OCI-M2 (cell line): Measurements from ENCODE around the gene ETFA.

Experiments
- DNase-seq: peaks from one replicate; lab custom pipeline; 2025; ENCODE audit not compliant: unreplicated experiment; lab: John Stamatoyannopoulos, UW

ETFA gene

GRCh38 chr15:76311100-76311953 is at the start of gene ETFA:
Gene ETFA (minus strand): TSS chr15:76311469. CDS start chr15:76311388, 81 bp downstream.
- DNase-seq: peak; percentile 63

DNA sequence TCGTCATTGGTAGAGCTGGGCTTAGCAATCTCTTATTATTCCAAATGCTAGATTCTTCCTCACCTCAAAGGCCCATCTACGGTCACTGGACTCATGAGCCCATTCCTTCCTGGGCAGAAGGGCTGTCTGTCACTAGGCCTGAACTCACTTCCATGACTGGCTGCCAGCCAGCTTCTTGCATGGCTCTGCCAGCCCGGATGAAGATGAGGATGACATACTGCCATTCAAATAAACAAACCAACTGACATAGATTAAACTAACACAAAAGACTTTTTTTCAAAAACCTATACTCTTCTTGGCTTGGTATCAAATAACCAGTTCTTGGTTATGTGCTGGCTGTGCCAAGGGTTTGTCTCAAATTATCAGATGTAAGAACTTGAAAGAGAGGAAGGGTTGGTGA is 49.1 kb upstream of the ETFA start:
- no peak for DNase-seq

DNA sequence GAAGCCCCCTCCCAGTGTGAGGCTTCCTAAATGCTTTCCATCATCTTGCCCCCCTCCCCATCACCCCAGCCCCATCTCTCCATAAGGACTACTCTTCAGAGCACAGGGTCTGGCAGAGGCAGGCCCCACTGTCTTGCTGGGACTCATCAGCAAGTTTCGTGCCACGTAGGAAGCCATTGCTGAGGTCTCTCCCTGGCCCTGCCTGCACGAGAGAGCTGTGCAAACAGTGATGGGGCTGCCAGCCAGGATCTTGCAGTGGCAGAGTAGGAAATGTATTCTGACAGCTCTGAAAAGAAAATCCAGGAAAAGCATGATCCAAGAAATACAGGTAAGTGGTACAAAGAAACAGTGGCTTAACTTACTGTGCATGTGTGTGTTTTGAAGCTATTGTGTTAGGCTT is 47.9 kb upstream of the ETFA start:
- no peak for DNase-seq

GRCh38 chr15:76358453-76358852 is 47.2 kb upstream of the ETFA start:
- no peak for DNase-seq

DNA sequence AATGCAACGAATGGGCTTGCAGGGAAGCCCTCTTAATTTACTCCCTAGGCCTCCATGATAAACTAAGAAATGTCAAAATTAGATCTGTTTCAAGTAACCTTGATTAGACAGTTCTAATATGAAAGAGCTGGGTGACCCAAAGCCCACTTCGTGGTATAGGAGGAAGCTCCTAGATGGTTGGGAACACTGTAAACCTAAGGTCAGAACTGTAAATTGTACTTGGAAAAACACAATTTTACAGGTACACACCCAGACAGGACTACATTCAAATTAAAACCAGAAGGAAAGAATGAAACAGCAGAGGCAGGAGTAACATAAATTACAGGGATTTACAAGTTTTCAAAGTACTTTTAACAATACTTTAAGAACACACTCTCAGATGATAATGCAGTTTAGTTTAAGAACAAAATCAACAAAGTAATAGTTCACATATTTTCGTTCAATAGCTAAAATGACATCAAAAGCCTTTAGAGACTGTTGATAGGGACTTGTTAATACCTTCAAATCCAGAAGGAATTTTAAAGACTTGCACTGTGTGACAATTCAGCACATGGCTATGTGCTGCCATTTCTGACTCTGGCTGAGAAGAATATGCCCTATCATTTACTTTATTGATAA is 43.7 kb upstream of the ETFA start:
- no peak for DNase-seq

DNA sequence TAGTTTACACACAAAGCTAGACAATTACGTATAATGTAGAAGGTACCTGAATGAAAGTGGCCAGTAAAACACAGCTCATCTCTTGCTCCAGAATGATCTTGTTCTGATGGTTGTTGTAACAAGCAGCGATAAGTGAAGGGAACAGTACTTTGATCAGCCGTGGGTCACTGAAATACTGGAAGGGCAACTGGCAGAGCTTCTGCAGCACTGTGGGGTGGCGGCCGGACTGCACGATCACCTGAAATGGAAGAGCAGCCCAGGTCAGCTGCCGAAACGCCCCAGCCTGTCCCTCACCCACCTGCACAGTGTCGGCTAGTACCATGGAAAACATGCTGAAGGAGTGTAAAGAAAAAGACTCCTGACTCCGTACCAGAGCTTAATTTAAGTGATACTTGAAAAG is 42.6 kb upstream of the ETFA start:
- no peak for DNase-seq

GRCh38 chr15:76353023-76353577 is 41.8 kb upstream of the ETFA start:
- DNase-seq: no peak

DNA sequence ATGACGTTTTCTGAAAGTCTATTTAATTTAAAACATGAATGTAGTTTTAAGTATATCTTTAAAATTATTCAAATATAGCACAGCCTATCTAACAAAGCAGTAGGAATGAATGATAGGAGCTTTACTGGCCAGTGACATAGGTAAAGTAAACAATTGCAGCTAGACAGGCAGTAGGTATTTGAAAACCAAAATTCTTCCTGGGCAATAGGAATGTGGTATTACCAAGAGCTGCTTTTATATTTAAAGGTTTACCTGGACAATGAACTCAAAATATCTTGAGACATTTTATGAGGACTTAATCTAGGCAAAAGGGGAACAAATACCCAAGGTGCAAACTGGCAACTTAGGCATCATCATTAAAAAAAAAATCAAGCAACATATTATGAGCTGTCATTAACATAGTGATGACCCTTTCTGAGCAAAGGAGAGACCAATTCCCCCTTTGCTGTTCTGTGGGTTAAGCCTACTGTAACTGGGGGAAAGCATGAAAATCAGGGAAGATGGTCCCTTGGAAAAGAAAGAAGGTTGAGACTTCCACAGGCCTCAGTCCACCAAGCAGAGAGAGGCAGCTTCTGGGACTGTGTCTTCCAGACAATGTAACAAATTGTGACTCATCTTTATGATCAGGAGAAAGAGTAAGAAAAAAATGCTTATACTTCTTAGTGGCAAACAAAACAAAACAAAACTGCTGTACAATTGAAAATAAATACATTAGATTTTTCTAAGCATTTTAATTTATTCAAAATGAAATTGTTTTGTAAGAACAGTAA is 38.2 kb upstream of the ETFA start:
- DNase-seq: no peak

DNA sequence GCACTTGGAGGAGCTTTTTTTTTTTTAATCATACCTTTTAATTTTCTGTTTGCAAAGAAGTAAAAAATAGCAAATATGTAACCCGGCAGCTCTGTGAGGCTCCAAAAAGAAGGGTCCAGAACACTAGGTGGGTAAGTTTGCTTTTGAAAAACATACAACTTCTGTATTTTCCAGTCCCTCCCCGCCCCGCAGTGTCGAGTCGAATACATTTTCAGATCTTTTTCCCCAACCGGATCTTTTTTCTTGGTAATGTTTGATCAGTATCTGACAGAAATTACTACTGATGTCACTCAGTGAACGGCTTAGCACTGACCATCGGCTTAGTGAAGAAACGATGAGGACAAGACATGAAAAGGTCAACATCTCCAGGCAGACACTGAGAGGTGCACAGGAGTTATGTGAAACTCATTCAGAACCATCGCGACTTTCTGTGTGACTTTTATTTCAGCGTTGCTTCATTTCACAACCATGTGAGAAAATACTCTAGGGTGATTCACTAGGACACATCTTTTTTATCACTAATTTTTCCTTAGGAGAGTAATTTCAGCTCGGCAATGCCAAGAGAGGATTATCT is 36.3 kb upstream of the ETFA start:
- DNase-seq: no peak

DNA sequence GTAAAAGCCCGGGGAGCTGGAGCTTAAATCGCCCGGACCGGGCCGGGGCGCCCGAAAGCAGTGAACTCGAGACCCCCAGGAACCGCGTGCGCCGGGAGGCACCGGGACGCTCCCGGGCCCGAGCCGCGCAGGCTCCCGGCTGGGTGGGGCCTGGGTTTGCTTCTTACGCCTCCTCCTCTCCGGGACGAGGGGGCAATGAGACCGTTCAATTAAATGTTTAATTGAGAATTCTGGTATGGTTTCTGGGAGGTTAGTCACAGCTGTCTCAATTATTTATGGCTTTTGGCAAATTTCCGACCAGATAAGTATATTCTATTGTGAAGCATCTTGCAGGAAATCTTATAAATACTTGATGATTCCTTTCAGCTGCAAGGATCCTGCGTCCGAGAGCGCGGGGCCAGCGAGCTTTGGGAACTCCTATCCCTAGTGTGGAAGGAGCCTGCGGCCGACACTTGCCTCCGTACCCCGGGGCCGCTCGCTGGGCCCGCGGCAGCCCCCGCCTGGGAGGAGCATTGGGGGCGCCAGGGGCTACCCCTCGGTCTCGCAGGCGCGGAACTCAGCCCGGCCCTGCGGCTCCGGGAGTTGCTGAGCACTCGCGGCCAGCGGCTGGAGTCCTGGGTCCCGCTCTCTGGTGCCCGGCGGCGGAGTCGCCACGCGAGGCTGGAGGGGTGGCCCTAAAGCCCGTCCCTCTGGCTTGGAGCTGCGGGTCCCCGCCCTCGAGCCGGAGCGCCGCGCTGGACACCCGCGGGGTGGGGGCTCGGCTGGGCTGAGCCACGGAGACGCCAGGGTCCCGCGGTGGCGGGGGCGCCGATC is 35.6 kb upstream of the ETFA start:
- DNase-seq: no peak

DNA sequence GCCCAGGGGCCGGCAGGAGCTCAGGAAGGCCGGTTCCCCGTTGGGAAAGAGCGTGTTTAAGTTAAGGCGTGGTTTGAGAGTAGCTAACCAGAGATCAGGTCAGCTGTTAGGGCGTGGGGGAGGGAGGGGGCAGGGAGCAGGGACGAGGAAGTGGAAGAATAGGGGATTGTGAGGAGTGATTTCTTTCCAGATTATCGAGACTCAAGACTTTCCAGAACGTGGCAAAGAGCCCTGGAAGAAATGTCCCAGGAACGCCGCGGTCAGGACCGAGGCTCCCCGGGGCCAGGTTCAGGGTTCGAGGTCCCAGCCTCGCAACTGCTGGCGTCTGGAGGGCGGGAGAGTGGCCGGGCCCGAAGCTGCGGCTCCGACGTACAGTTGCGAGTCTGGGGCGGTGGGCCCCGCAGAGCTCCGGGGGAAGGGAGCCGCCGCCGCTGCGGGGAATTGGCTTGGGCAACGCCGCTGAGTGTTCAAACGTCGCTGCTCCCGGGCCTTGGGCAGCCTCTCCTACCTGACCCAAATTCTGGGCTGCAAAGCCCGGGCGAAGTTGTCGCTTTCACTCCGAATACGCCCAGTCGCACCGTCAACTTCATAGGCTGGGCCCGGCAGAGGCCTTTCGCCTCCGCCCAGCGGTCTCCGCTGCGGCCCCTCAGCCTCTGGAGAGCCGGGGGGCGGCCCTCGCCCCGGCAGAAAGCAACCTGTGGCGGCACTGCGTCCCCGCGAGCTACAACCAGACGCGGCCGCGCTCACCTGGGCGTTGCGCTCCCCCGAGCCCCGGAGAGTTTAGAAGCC is 34.8 kb upstream of the ETFA start:
- no peak for DNase-seq

DNA sequence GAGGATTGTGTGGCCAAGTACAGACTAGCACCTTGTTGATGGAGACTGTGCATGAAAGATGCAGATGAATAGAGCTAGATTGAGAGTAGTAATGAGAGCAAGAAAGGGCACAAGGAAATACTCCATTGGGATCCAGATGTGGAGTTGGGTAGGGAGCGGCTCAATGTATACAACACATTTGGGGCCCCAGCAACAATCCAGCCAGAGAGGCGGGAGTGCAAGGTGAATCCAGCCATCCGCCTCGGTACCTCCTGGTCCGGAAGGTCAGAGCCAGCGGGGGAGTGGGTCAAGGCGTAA is 34.3 kb upstream of the ETFA start:
- no peak for DNase-seq

DNA sequence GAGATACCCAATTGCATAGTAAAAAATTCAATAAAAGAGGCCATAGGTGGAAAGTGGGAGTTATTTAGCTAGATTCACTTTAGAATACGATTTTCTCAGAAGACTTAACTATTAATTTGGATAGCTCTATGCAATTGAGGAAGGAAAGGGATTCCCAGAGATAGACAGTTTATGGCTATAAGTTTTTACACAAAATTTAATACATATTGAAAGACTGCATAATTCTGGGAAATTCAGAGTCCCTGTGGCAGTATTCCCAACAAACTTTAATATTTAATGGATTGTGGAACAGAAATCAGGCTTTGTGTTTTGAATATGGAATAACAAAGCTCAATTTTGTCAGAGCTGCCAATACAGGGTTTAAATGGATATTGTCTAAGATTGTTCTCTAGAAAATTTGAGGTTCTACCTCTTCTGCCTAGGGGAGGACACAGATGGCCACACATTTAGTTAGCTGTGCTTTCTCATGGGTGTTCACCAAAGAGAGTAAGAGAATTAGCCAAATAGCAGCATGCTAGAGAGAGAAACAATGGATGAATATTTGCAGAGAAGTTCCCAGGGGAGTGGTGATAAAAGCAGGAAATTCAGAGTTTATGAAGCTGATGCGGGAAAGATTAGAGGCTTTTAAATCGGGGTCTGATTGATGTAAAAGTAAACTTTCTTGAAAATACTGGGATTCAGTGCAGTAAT is 33.8 kb upstream of the ETFA start:
- no peak for DNase-seq

GRCh38 chr15:76343313-76343996 is 32.2 kb upstream of the ETFA start:
- no peak for DNase-seq

GRCh38 chr15:76342382-76343201 is 31.3 kb upstream of the ETFA start:
- no peak for DNase-seq

GRCh38 chr15:76342058-76342381 is 30.8 kb upstream of the ETFA start:
- no peak for DNase-seq

DNA sequence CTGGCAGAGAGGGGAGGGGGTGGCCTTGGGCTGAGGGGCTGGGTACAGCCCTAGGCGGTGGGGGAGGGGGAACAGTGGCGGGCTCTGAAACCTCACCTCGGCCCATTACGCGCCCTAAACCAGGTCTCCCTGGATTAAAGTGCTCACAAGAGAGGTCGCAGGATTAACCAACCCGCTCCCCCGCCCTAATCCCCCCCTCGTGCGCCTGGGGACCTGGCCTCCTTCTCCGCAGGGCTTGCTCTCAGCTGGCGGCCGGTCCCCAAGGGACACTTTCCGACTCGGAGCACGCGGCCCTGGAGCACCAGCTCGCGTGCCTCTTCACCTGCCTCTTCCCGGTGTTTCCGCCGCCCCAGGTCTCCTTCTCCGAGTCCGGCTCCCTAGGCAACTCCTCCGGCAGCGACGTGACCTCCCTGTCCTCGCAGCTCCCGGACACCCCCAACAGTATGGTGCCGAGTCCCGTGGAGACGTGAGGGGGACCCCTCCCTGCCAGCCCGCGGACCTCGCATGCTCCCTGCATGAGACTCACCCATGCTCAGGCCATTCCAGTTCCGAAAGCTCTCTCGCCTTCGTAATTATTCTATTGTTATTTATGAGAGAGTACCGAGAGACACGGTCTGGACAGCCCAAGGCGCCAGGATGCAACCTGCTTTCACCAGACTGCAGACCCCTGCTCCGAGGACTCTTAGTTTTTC is 30.2 kb upstream of the ETFA start:
- DNase-seq: no peak
